A549 treated with CORT108297 at 1 μM for 4 hours (cell line): ENCODE measurements around the gene MAVS. TPM values are rescaled to one million over a fixed set of nuclear protein-coding genes. Genes with fewer than 3 reads are reported as not detected.

ENCODE experiments used
- total RNA-seq: library from RNA; stranded (reverse); fragments of 200-300 nt; extraction: Qiagen RNA extraction; gene quantifications from 5 replicates; pipeline ENCODE4 v1.2.3, GENCODE V29; 2022

The MAVS gene
- total RNA-seq = 17.9 to 25.4 TPM (median 21.1 TPM) in 5 replicates

GRCh38 chr20:3846740-3847428 lies at the start of gene MAVS:
MAVS (plus strand) TSS chr20:3846834; CDS start chr20:3854625, 7,791 bp downstream.

GRCh38 chr20:3820048-3820900 lies 26.4 kb upstream of the MAVS start, which contains the start of gene AP5S1:
AP5S1 (plus strand) TSS chr20:3820547; CDS start chr20:3822118, 1,571 bp downstream.

GRCh38 chr20:3888622-3889488 lies 42.2 kb downstream of the MAVS start, which contains the start of gene PANK2:
PANK2 (plus strand) TSS chr20:3889387.

Other genes starting within 250 kb of the MAVS start
- not detected in 5 replicates for gene GFRA4, start 183.4 kb upstream of the MAVS start, total RNA-seq
- 0.03 to 0.07 TPM (median 0.05 TPM) in 4 of 5 replicates, not detected in the other for gene ADAM33, start 164.8 kb upstream of the MAVS start, total RNA-seq
- 0.01 to 0.03 TPM (median 0.02 TPM) in 4 of 5 replicates, not detected in the other for gene SIGLEC1, start 134.2 kb upstream of the MAVS start, total RNA-seq
- 0.35 to 0.62 TPM (median 0.50 TPM) in 5 replicates for gene HSPA12B, start 114.1 kb upstream of the MAVS start, total RNA-seq
- gene ADISSP, start 79.1 kb upstream of the MAVS start, total RNA-seq = 100 to 176 TPM (median 166 TPM) in 5 replicates
- 1.7 to 2.5 TPM (median 2.0 TPM) in 5 replicates for gene SPEF1, start 65.4 kb upstream of the MAVS start, total RNA-seq
- gene CENPB, start 60.1 kb upstream of the MAVS start, total RNA-seq = 88.9 to 130 TPM (median 123 TPM) in 5 replicates
- gene CDC25B, start 50.5 kb upstream of the MAVS start, total RNA-seq = 188 to 231 TPM (median 225 TPM) in 5 replicates
- 12.9 to 19.8 TPM (median 17.4 TPM) in 5 replicates for gene AP5S1, start 26.3 kb upstream of the MAVS start, total RNA-seq
- 51.5 to 61.3 TPM (median 53.6 TPM) in 5 replicates for gene PANK2, start 42.6 kb downstream of the MAVS start, total RNA-seq
- gene RNF24, start 168.7 kb downstream of the MAVS start, total RNA-seq = 12.0 to 15.1 TPM (median 12.7 TPM) in 5 replicates